Putamen (tissue), 1 donor: ENCODE results near the gene CABP7.
A peak's percentile ranks its signal among the peaks of the same experiment; 100 is the strongest.

Source experiments
- DNase-seq: peaks from one replicate; pipeline ENCODE4 v3.0.0-alpha.2; 2016; ENCODE audit warnings: low spot score

The CABP7 gene

GRCh38 chr22:29719899-29720645 lies at the start of gene CABP7:
CABP7 (plus strand) TSS chr22:29720003; CDS start chr22:29720425, 422 bp downstream.
- DNase-seq: no peak

GRCh38 chr22:29670626-29671025 lies 49.2 kb upstream of the CABP7 start:
- DNase-seq: no peak

DNA sequence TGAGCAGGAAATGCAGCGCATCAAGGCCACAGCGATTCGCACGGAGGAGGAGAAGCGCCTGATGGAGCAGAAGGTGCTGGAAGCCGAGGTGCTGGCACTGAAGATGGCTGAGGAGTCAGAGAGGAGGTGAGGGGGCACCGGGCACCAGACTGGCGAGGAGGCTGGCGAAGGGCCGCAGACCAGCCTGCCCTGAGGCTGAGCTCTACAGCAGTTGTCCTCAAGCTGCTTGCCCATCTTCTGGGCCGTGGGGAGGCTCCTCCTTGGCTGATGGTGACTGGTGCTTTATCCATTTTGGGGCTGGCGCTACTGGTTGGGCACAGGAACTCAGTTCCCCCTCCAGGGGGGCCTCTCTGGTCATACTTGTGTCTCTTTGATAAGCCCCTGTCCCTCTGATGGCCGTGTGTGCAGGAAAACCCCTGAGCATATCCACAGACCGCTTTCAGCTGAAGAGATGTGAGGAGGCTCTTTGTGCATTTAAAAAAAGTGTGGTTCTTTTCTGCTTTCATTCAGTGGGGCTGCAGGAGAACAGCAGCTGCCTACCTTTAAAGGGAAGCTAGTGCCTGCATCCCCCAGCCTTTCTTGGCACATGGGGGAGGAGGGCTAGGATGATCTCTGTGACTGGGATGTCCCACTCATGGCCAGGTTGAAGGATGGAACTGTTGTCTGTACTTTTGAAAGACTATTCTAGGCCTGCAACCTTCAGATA lies 46.3 kb upstream of the CABP7 start:
- DNase-seq: no peak

DNA sequence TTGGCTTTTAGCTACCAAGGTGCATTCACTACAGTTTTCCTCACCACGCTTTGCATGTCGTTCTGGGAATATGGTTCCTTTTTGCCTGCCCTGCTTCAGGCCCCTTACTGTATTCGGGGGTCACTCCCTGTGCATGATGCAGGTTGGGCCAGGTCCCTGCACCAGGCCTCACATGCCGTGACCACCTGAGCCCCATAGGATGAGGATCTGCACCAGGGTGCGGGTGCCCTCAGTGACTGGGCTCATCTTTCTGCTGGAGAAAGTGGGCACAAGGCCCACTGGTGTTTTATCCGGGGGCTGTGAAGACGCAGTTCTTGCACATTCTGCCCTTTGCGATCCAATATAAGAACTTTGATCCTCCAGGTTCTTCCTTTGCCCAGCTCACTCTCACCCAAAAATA lies 45.7 kb upstream of the CABP7 start:
- no peak for DNase-seq

DNA sequence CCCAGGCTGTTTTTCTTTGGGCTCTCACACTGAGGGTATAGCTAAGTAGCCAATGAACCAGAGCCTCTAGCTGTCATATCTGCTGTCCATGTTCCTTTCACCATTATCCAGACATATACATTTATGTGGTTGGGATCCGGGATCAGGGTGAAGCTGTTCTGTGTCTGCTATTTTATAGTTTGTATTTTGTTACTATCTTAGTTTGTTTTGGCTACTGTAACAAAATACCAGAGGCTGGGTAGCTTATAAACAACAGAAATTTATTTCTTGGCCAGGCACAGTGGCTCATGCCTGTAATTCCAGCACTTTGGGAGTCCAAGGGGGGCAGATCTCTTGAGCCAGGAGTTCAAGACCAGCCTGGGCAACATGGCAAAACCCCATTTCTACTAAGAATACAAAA lies 40.5 kb upstream of the CABP7 start:
- DNase-seq: no peak

GRCh38 chr22:29683536-29683935 lies 36.3 kb upstream of the CABP7 start:
- no peak for DNase-seq

GRCh38 chr22:29684244-29684643 lies 35.6 kb upstream of the CABP7 start:
- DNase-seq: no peak

GRCh38 chr22:29689206-29689879 lies 30.5 kb upstream of the CABP7 start:
- no peak for DNase-seq

GRCh38 chr22:29689880-29690213 lies 30.0 kb upstream of the CABP7 start:
- peak; percentile 63 for DNase-seq

DNA sequence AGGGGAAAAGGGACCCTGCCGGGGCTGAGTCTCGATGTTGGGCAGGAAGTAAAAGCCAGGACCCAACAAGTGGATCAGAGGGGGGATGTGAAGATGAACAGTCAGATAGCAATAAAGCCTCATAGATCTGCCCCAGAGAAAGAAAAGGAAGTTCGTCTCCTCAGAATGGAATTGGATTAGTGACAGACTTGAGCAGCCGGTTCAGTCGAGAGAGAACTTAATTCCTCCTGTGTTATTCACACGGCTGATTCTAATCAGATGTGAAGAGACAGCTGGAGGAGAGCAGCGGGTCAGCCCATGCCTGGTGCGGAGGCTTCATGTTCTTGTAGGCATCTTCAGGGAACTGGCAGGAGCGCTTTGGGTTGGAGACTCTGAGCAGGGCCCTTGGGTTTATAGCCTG lies 29.3 kb upstream of the CABP7 start:
- DNase-seq: no peak

- DNase-seq: no peak
Observed at GRCh38 chr22:29691636-29692326, 28.0 kb upstream of the CABP7 start.

DNA sequence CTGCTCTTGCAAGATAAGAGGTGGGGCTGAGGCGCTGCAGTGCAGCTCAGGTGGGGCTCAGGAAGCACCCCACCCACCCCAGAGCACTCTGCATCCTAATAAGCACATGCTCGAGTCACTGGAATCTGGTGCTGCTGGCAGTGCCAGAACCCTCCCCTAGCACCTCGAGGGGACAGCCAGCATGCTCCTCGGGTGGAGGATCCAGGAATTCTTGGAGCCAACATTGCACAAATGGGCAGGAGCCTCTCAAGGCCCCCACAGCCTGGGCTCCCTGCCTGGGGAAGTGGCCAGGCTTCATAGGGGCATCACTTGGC lies 27.5 kb upstream of the CABP7 start:
- no peak for DNase-seq

DNA sequence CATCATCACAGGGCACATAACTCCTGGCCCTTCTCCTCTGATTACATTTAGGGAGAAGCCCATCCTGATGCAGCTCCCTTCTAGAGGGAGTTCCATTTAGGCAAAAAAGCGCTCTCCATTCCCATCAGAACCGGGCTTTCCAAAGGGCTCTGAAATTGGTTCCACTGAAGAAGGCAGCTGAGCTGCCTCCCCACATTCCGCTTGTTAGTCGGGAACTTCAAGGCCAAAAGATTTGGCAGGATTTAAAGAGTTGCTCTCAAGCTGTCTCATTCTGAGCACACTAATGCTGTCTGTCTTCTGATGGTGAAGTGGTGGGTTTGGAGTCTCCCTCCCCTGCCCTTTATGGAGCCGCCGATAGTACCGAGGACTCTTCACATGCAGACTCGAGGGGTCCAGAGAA lies 26.6 kb upstream of the CABP7 start:
- DNase-seq: no peak

GRCh38 chr22:29693671-29694070 lies 26.1 kb upstream of the CABP7 start:
- peak; percentile 62 for DNase-seq

GRCh38 chr22:29695129-29695926 lies 24.5 kb upstream of the CABP7 start:
- DNase-seq: no peak

- DNase-seq: no peak
Observed at GRCh38 chr22:29697853-29698598, 21.8 kb upstream of the CABP7 start.

GRCh38 chr22:29700206-29700899 lies 19.4 kb upstream of the CABP7 start:
- DNase-seq: no peak

DNA sequence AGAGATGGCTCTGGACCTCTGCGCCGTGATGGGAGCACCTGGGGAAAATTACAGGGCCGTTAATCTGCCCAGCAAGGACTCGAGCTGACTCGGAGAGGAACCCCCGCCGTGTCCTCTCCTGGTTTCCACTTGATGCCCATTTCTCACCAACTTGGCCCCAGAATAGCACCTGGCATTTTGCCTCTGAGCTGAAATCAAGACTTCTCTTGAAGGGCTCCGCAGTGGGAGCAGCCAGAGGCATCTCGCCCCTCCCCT lies 19.0 kb upstream of the CABP7 start:
- no peak for DNase-seq

- no peak for DNase-seq
Observed at GRCh38 chr22:29701155-29701999, 18.4 kb upstream of the CABP7 start.
